ENCODE data around the gene IP6K1.

- no peak for TF ChIP-seq GATA2 (IDR thresholded peaks at IDR 0.05; ENCODE audit: low read depth, low read length)
- no peak for TF ChIP-seq GATA3 (IDR thresholded peaks at IDR 0.05; ENCODE audit: low read depth, low read length)
These were observed 73.6 kb downstream of the IP6K1 start for GRCh38 chr3:49712631-49713317.
